ENCODE measurements around the gene CIAO2B.

CIAO2B gene

GRCh38 chr16:66933776-66934137 lies 445 bp downstream of the CIAO2B start:
- Histone ChIP-seq H3K36me3 (ENCODE audit: control insufficient read depth, insufficient read depth, low read length) (no peaks in the 10 kb centered on the region), H3K4me2 (ENCODE audit: low read length) (peak overlapping the region; percentile 100), H3K27me3 (ENCODE audit: control insufficient read depth, insufficient read depth, low read length) (no peaks in the 10 kb centered on the region), H2AFZ (peak overlapping the region; percentile 92), H3K9me3 (ENCODE audit: control insufficient read depth, low read length) (no peaks in the 10 kb centered on the region), H3K27ac (peak overlapping the region; percentile 98), H3K4me3 (ENCODE audit: low read depth, low read length) (peak overlapping the region; percentile 99), H3K79me2 (peaks cover 13% of the 10 kb centered on the region), H3K4me1 (peaks cover 17% of the 10 kb centered on the region), H3K9ac (peak overlapping the region; percentile 98)
- TF ChIP-seq, protein P1, sequence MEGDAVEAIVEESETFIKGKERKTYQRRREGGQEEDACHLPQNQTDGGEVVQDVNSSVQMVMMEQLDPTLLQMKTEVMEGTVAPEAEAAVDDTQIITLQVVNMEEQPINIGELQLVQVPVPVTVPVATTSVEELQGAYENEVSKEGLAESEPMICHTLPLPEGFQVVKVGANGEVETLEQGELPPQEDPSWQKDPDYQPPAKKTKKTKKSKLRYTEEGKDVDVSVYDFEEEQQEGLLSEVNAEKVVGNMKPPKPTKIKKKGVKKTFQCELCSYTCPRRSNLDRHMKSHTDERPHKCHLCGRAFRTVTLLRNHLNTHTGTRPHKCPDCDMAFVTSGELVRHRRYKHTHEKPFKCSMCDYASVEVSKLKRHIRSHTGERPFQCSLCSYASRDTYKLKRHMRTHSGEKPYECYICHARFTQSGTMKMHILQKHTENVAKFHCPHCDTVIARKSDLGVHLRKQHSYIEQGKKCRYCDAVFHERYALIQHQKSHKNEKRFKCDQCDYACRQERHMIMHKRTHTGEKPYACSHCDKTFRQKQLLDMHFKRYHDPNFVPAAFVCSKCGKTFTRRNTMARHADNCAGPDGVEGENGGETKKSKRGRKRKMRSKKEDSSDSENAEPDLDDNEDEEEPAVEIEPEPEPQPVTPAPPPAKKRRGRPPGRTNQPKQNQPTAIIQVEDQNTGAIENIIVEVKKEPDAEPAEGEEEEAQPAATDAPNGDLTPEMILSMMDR (IDR thresholded peaks at IDR 0.05): no peak

GRCh38 chr16:66932076-66932475 lies 2.1 kb downstream of the CIAO2B start:
- Histone ChIP-seq H3K9ac (no peak overlapping the region), H3K27ac (no peak overlapping the region), H3K4me1 (peaks cover 17% of the 10 kb centered on the region), H3K4me3 (ENCODE audit: low read depth, low read length) (no peak overlapping the region), H3K4me2 (ENCODE audit: low read length) (no peak overlapping the region), H3K27me3 (ENCODE audit: control insufficient read depth, insufficient read depth, low read length) (no peaks in the 10 kb centered on the region), H3K79me2 (peaks cover 13% of the 10 kb centered on the region), H2AFZ (no peak overlapping the region), H3K9me3 (ENCODE audit: control insufficient read depth, low read length) (no peaks in the 10 kb centered on the region), H3K36me3 (ENCODE audit: control insufficient read depth, insufficient read depth, low read length) (no peaks in the 10 kb centered on the region)
- TF ChIP-seq, protein P1 (IDR thresholded peaks at IDR 0.05): no peak

DNA sequence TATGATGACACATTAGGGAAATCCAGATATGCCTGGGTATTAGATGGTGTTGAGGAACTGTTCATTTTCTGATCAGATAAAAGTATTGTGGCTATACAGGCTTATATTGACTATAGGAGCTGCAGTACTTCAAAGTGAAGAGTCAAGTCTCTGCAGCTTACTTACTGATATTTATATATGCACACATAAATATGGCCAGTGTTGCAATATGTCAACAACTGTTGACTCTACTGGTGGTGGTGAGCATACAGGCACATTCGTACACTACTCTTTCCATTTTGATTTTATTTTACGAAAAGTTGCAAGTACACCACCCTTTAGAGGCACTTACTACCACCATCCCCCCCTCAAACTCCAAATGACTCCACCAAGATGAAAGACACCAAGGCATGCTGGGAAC lies 2.5 kb downstream of the CIAO2B start:
- TF ChIP-seq, protein P1 (IDR thresholded peaks at IDR 0.05): no peak
- Histone ChIP-seq H2AFZ (no peak overlapping the region), H3K9ac (no peak overlapping the region), H3K4me3 (ENCODE audit: low read depth, low read length) (no peak overlapping the region), H3K36me3 (ENCODE audit: control insufficient read depth, insufficient read depth, low read length) (no peaks in the 10 kb centered on the region), H3K27ac (no peak overlapping the region), H3K4me1 (peaks cover 17% of the 10 kb centered on the region), H3K27me3 (ENCODE audit: control insufficient read depth, insufficient read depth, low read length) (no peaks in the 10 kb centered on the region), H3K9me3 (ENCODE audit: control insufficient read depth, low read length) (no peaks in the 10 kb centered on the region), H3K79me2 (peaks cover 13% of the 10 kb centered on the region), H3K4me2 (ENCODE audit: low read length) (no peak overlapping the region)

- H3K9ac ChIP-seq: no peak overlapping the region
- TF ChIP-seq, protein P1 (IDR thresholded peaks at IDR 0.05): no peak
- H3K4me2 ChIP-seq (ENCODE audit: low read length): no peak overlapping the region
- H3K79me2 ChIP-seq: peaks cover 7% of the 10 kb centered on the region
- H2AFZ ChIP-seq: no peak overlapping the region
- peaks cover 14% of the 10 kb centered on the region for H3K4me1 ChIP-seq
- H3K36me3 ChIP-seq (ENCODE audit: control insufficient read depth, insufficient read depth, low read length): no peaks in the 10 kb centered on the region
- H3K4me3 ChIP-seq (ENCODE audit: low read depth, low read length): no peak overlapping the region
- no peaks in the 10 kb centered on the region for H3K27me3 ChIP-seq (ENCODE audit: control insufficient read depth, insufficient read depth, low read length)
- no peak overlapping the region for H3K27ac ChIP-seq
- H3K9me3 ChIP-seq (ENCODE audit: control insufficient read depth, low read length): no peaks in the 10 kb centered on the region
Measured at GRCh38 chr16:66930189-66930588, 4.0 kb downstream of the CIAO2B start.

DNA sequence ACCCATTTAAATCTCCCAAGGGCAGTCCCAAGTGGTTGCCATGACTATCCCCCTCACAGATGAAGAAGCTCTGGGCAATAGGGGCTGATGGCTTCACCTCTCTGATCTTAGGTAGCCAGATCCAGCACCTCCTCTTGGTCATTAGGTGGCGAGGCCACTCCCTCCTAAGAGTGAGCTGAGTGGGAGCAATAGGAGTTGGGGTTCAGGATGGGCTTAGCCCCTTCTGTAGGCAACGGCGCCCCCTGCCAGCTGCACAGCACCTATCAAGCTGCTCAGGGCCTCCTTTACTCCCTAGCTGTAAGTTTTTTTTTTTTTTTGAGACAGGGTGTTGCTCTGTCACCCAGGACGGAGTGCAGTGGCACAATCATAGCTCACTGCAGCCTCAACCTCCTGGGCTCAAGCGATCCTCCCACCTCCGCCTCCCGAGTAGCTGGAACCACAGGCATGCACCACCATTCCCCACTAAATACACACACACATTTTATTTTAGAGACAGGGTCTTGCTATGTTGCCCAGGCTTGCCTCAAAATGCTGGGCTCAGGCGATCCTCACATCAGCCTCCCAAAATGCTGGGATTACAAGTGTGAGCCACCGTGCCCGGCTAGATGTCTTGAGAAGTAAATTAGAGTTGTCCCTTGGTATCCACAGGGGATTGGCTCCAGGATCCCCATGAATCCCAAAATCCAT lies 5.4 kb downstream of the CIAO2B start:
- Histone ChIP-seq H3K9me3 (ENCODE audit: control insufficient read depth, low read length) (no peaks in the 10 kb centered on the region), H3K27me3 (ENCODE audit: control insufficient read depth, insufficient read depth, low read length) (no peaks in the 10 kb centered on the region), H3K9ac (no peak overlapping the region), H3K36me3 (ENCODE audit: control insufficient read depth, insufficient read depth, low read length) (no peaks in the 10 kb centered on the region), H3K79me2 (peaks cover 5% of the 10 kb centered on the region), H3K27ac (no peak overlapping the region), H2AFZ (no peak overlapping the region), H3K4me1 (peaks cover 14% of the 10 kb centered on the region), H3K4me2 (ENCODE audit: low read length) (no peak overlapping the region), H3K4me3 (ENCODE audit: low read depth, low read length) (no peak overlapping the region)
- TF ChIP-seq, protein P1 (IDR thresholded peaks at IDR 0.05): peak; percentile 46
